ELF-1 (cell line): ENCODE data around the gene IL1RAPL2.
A peak's percentile ranks its signal among the peaks of the same experiment; 100 is the strongest.
"Not testable (repeated sequence)": the region's sequence is repeated elsewhere in the genome, so short reads cannot be mapped to it uniquely, and the experiment has no call there.

Experiments
- DNase-seq: peaks from one replicate; pipeline ENCODE4 v3.0.0-alpha.2; 2016; ENCODE audit warnings: low read depth, low spot score

Gene IL1RAPL2

GRCh38 chrX:105796877-105797276 lies 1230.9 kb downstream of the IL1RAPL2 start:
- DNase-seq = peak; percentile 18

GRCh38 chrX:105803891-105804290 lies 1237.9 kb downstream of the IL1RAPL2 start:
- no peak for DNase-seq

GRCh38 chrX:105805655-105806054 lies 1239.7 kb downstream of the IL1RAPL2 start:
- not testable (repeated sequence) for DNase-seq

- DNase-seq = no peak
Observed at GRCh38 chrX:105816517-105816916, 1250.5 kb downstream of the IL1RAPL2 start.
